Activated CD4-positive, alpha-beta memory T cell treated with anti-CD3 and anti-CD28 coated beads for 36 hours (primary cell): ENCODE measurements around the gene CLHC1. TPM values are rescaled to one million over a fixed set of nuclear protein-coding genes. Genes with fewer than 3 reads are reported as not detected.

Source experiments
- CTCF ChIA-PET: fragments of 350-600 bp; sonication (Branson Sonifier 250); formaldehyde crosslinking; loops from one replicate; lab custom pipeline; 2021; ENCODE audit warnings: antibody characterized with exemption, inconsistent platforms; lab: Charles Lee
- POLR2A ChIA-PET: fragments of 350-600 bp; sonication (Branson Sonifier 250); formaldehyde crosslinking; loops from one replicate; lab custom pipeline; 2021; ENCODE audit warnings: antibody characterized with exemption; lab: Charles Lee
- DNase-seq: peaks from one replicate; pipeline ENCODE4 v3.0.0-alpha.2; 2020
- H3K27ac Mint-ChIP-seq: one replicate; pipeline ENCODE4 v1.8.0; 2021; ENCODE audit warnings: mixed read lengths
- H3K27me3 Mint-ChIP-seq: one replicate; pipeline ENCODE4 v1.8.0; 2021; ENCODE audit warnings: mixed read lengths
- H3K36me3 Mint-ChIP-seq: one replicate; pipeline ENCODE4 v1.8.0; 2021; ENCODE audit warnings: mixed read lengths
- H3K4me1 Mint-ChIP-seq: one replicate; pipeline ENCODE4 v1.8.0; 2021; ENCODE audit warnings: low read depth, mixed read lengths
- H3K4me3 Mint-ChIP-seq: one replicate; pipeline ENCODE4 v1.8.0; 2021; ENCODE audit warnings: mild to moderate bottlenecking, mixed read lengths
- H3K9me3 Mint-ChIP-seq: one replicate; pipeline ENCODE4 v1.8.0; 2021; ENCODE audit warnings: mixed read lengths
- intact Hi-C: fragments of 100-400 bp; cut with micrococcal nuclease; formaldehyde crosslinking; loops from one replicate; pipeline ENCODE4 v1.15.1; 2023
- total RNA-seq, 2 experiments: library from RNA; stranded (reverse); gene quantifications; one replicate each; pipeline ENCODE4 v1.2.3, GENCODE V29; 2021

The CLHC1 gene
- total RNA-seq, 2 experiments from 2014 or later, result 5.5 to 7.5 TPM

- Mint-ChIP-seq H3K4me1 (peaks cover 3% of the 10 kb centered on the region), H3K27ac (no peak overlapping the region), H3K4me3 (no peak overlapping the region), H3K27me3 (no peaks in the 10 kb centered on the region), H3K36me3 (no peaks in the 10 kb centered on the region), H3K9me3 (no peaks in the 10 kb centered on the region)
- DNase-seq, result no peak
- intact Hi-C loops, result no loop called here
- ChIA-PET POLR2A (no interaction called here), CTCF (interaction anchor here (2.0 kb wide), 1 partner anchor 116 kb away, joined by 7 read pairs; no protein-coding TSS in a partner anchor)
These were observed 67.3 kb downstream of the CLHC1 start for GRCh38 chr2:55164534-55165480.

DNA sequence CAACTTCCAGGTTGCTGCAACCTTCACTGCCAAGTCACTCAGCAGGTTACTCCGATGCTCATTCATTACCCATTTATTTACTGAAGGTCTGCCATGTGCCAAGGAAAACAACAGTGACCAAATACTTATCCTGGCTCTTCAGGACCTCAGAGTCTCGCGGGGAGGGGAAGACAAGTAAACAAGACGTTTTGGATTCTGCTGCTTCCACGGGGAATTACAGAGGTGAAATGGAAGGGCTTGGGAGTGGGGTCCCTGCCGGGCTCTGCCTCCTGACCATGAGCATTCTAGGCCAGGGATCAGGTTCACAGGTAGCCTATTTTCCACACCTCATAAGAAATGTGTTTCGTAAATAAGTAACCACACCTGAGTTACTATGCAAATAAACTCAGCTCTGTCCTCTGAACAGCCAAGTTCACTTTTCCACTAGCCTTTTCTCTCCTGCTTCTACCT is 68.1 kb downstream of the CLHC1 start:
- Mint-ChIP-seq H3K9me3 (no peaks in the 10 kb centered on the region), H3K4me1 (peaks cover 3% of the 10 kb centered on the region), H3K4me3 (no peak overlapping the region), H3K36me3 (no peaks in the 10 kb centered on the region), H3K27me3 (no peaks in the 10 kb centered on the region), H3K27ac (no peak overlapping the region)
- intact Hi-C loops, result no loop called here
- no peak for DNase-seq
- CTCF ChIA-PET, result no interaction called here
- POLR2A ChIA-PET, result no interaction called here

GRCh38 chr2:55163274-55163721 is 68.8 kb downstream of the CLHC1 start:
- intact Hi-C loops, result no loop called here
- DNase-seq, result no peak
- ChIA-PET POLR2A (no interaction called here), CTCF (interaction anchor here (0.9 to 1.0 kb wide), 2 partner anchors 11 to 12 kb away, joined by 3 to 6 read pairs; no protein-coding TSS in a partner anchor)
- Mint-ChIP-seq H3K27ac (no peak overlapping the region), H3K36me3 (no peaks in the 10 kb centered on the region), H3K4me3 (no peak overlapping the region), H3K27me3 (no peaks in the 10 kb centered on the region), H3K9me3 (no peaks in the 10 kb centered on the region), H3K4me1 (no peaks in the 10 kb centered on the region)

DNA sequence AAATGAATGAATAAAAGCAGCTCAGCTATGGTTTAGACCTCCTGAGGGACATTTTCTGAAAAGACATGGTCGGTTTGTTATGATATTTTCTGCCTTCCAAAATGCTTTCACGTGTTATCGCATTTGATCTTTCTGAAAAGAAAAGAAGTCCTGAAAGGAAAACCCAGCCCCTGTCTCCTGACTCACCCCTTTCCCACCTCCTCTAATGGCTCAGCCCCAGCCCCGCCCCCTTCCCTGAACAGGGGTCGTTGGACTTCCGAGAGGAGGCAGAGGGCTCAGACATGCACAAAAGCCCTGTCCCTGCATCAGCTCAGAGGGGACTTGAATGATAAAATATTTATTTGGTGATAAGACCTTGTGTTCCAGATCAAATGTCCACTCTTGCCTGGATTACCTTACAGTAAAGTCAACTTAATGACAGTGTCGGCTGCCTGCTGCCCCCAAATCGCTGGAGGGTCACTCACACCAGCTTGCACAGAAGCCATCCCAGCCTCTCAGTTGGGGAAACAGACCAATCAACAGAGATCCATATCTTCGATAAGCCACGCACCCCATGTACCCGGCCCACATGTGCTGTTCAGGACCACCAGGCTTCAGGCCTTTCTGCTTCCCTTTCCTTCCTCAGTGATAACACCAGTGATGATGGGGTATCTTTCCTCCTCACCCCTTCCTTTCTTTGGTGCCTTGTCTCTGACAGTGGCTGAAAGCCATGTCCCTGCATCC is 69.6 kb downstream of the CLHC1 start:
- no peaks in the 10 kb centered on the region for H3K9me3 Mint-ChIP-seq
- POLR2A ChIA-PET, result no interaction called here

DNA sequence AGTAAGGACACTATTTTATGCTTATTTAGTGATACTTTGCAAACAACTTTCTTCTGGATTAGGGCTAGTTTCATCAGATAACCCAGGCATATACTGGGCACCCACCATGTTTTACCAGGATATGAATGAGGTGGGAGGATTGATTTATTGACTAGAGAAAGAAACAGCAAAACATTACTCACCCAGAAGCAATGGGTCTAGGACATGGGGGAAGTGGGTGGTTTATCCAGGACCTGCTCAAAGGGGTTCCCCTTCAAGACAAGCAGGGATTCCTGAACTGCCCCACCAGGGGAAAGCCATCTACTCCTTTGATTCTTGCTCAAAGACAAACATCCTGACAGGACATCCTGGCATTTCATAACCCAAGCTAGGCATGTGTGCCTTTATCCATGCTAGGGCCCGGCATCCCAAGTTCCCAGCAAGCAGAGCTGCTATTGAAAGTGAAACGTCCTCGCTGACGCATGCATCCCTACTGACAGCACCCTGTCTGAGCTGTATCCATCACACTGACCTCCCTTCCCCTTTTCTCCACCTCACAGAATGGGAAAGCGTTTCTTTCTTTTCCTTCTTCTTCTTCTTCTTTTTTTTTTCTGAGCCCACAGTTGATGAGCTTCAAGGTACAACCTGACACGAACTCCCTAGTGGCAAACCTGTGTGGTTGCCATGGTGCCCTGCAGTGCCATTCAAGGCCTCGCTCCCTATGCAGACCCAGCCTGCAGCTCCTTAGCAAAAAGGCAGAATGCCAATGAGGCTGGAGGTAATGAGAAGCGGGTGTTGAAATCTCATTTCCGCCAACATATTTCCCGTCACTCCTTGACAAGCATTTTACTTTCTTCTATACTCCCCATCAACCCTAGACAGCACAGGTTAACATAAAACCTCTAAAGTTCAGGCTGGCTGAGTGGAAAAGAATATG is 70.5 kb downstream of the CLHC1 start:
- H3K27me3 Mint-ChIP-seq, result no peaks in the 10 kb centered on the region
- H3K27ac Mint-ChIP-seq, result no peak overlapping the region
- no peak overlapping the region for H3K4me3 Mint-ChIP-seq
- intact Hi-C loops, result no loop called here
- H3K4me1 Mint-ChIP-seq, result peaks cover 12% of the 10 kb centered on the region
- no peaks in the 10 kb centered on the region for H3K9me3 Mint-ChIP-seq
- H3K36me3 Mint-ChIP-seq, result no peaks in the 10 kb centered on the region
- ChIA-PET CTCF (interaction anchor here (0.6 to 1.3 kb wide), 2 partner anchors 15 to 147 kb away, joined by 3 read pairs; no protein-coding TSS in a partner anchor), POLR2A (no interaction called here)
- no peak for DNase-seq

More for the DNA sequence above, 69.6 kb downstream of the CLHC1 start:
- H3K4me3 Mint-ChIP-seq, result no peak overlapping the region
- no peak for DNase-seq
- no peaks in the 10 kb centered on the region for H3K27me3 Mint-ChIP-seq
- no peak overlapping the region for H3K27ac Mint-ChIP-seq
- H3K36me3 Mint-ChIP-seq, result no peaks in the 10 kb centered on the region
- intact Hi-C loops, result no loop called here
- H3K4me1 Mint-ChIP-seq, result peaks cover 5% of the 10 kb centered on the region
- CTCF ChIA-PET, result interaction anchor here (0.9 to 1.3 kb wide), 3 partner anchors 10 to 14 kb away, joined by 3 to 6 read pairs (median 3); no protein-coding TSS in a partner anchor

- ChIA-PET POLR2A (no interaction called here), CTCF (no interaction called here)
- H3K27me3 Mint-ChIP-seq, result no peaks in the 10 kb centered on the region
- H3K4me1 Mint-ChIP-seq, result peaks cover 12% of the 10 kb centered on the region
- intact Hi-C loops, result no loop called here
- no peak for DNase-seq
- H3K9me3 Mint-ChIP-seq, result no peaks in the 10 kb centered on the region
- no peaks in the 10 kb centered on the region for H3K36me3 Mint-ChIP-seq
- H3K4me3 Mint-ChIP-seq, result no peak overlapping the region
- H3K27ac Mint-ChIP-seq, result no peak overlapping the region
These were observed 71.7 kb downstream of the CLHC1 start for GRCh38 chr2:55160422-55160821.

- ChIA-PET POLR2A (no interaction called here), CTCF (no interaction called here)
- Mint-ChIP-seq H3K9me3 (no peaks in the 10 kb centered on the region), H3K4me1 (peaks cover 12% of the 10 kb centered on the region), H3K36me3 (no peaks in the 10 kb centered on the region), H3K4me3 (no peak overlapping the region), H3K27me3 (no peaks in the 10 kb centered on the region), H3K27ac (no peak overlapping the region)
- no peak for DNase-seq
- intact Hi-C loops, result no loop called here
These were observed 72.3 kb downstream of the CLHC1 start for GRCh38 chr2:55159752-55160151.

- H3K9me3 Mint-ChIP-seq, result no peaks in the 10 kb centered on the region
- intact Hi-C loops, result no loop called here
- H3K36me3 Mint-ChIP-seq, result no peaks in the 10 kb centered on the region
- H3K4me3 Mint-ChIP-seq, result no peak overlapping the region
- ChIA-PET POLR2A (interaction anchor here (0.6 kb wide), 1 partner anchor 170 kb away, joined by 3 read pairs; no protein-coding TSS in a partner anchor), CTCF (interaction anchor here (0.8 kb wide), 1 partner anchor 502 kb away, joined by 4 read pairs; no protein-coding TSS in a partner anchor)
- no peak overlapping the region for H3K27ac Mint-ChIP-seq
- no peaks in the 10 kb centered on the region for H3K27me3 Mint-ChIP-seq
- H3K4me1 Mint-ChIP-seq, result peaks cover 12% of the 10 kb centered on the region
- no peak for DNase-seq
These were observed 72.9 kb downstream of the CLHC1 start for GRCh38 chr2:55159037-55159651.

DNA sequence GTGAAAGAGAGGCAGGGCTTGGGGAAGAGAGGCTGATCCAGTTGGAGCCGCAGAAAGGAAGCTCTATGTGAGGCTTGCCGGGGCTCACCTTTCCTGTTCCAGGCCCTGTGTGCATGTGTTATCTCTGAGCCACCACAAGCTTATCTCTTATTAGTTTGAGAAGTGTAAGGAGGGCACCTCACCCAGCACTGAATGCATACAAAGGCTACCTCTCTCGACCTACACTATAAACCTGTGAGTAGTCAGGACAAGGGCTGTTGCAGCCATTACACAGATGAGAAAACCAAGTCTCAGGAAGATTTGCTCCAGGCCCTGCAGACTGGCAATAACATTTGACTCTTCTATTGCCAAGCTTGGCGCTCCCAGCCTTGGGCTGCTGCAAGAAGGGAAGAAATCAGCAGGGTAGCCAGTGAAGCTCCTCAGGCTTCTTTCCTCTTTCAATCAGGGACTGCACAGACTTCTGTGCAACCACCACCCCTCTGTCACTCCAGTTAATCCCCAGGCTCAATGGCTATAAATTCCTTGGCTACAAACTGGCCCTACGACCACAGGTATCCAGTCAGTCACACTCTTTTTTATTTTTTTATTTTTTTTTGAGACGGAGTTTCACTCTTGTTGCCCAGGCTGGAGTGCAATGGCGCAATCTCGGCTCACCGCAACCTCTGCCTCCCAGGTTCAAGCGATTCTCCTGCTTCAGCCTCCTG is 73.8 kb downstream of the CLHC1 start:
- ChIA-PET POLR2A (no interaction called here), CTCF (interaction anchor here (0.6 kb wide), 1 partner anchor 282 kb away, joined by 3 read pairs; no protein-coding TSS in a partner anchor)
- no peak for DNase-seq
- H3K27ac Mint-ChIP-seq, result no peak overlapping the region
- H3K27me3 Mint-ChIP-seq, result no peaks in the 10 kb centered on the region
- H3K36me3 Mint-ChIP-seq, result no peaks in the 10 kb centered on the region
- H3K4me1 Mint-ChIP-seq, result peaks cover 12% of the 10 kb centered on the region
- intact Hi-C loops, result no loop called here
- H3K4me3 Mint-ChIP-seq, result no peak overlapping the region
- H3K9me3 Mint-ChIP-seq, result no peaks in the 10 kb centered on the region

DNA sequence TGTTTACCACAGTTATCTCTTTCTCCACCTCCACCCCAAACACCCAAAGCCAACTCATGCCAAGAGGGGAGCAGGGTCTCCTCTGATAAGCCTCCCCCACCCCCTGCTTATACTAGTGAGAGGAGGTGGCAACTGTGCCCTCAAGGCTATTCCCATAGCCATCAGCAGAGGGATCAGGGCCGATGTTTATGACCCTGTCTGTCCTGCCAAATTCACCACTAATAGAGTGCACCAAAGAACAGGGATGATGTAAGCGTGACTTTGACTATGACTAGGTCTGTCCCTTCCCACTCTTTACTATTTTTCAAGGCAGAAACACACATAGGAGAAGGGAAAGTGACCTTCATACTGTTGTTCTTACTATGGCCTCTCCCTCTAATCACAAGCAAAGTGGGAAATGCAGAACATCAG is 74.6 kb downstream of the CLHC1 start:
- no peaks in the 10 kb centered on the region for H3K36me3 Mint-ChIP-seq
- H3K9me3 Mint-ChIP-seq, result no peaks in the 10 kb centered on the region
- no peak for DNase-seq
- CTCF ChIA-PET, result interaction anchor here (0.6 kb wide), 1 partner anchor 281 kb away, joined by 3 read pairs; no protein-coding TSS in a partner anchor
- intact Hi-C loops, result no loop called here
- peaks cover 12% of the 10 kb centered on the region for H3K4me1 Mint-ChIP-seq
- H3K27me3 Mint-ChIP-seq, result no peaks in the 10 kb centered on the region
- no peak overlapping the region for H3K4me3 Mint-ChIP-seq
- no peak overlapping the region for H3K27ac Mint-ChIP-seq
- POLR2A ChIA-PET, result no interaction called here
